GM18951 (cell line): ENCODE measurements around the gene GPR137B.

Experiments used
- POLR2A ChIP-seq: IDR thresholded peaks from 4 replicates; pipeline ENCODE4 v1.6.1; 2011; ENCODE audit warnings: mild to moderate bottlenecking; ENCODE audit not compliant: insufficient read length, insufficient read depth; ENCODE audit errors: extremely low read depth
- in situ Hi-C: fragments of 300-500 bp; cut with MboI; formaldehyde crosslinking; loops from one replicate; pipeline ENCODE4 v1.12.0; 2022; ENCODE audit warnings: low sequenced_read_pairs, mixed read lengths, inconsistent platforms; ENCODE audit not compliant: unreplicated experiment

Gene GPR137B

DNA sequence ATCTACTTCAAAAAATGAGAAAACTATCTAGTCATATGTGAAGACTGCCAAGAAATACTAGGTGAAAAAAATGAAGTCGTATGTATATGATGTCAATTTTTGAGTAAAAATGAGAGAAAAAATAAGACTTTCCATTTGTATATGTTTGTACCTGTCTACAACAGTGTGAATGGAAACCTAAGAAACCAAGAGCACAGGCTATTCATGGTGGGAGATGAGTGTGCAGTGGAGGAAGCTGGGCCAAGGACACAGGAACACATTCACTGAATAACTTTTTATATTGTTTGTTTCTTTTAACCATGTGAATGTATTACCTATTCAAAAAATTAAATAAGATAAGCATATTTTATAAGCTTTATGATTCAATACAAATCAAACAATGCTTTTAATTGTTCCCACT lies 72.4 kb downstream of the GPR137B start:
- no peak for TF ChIP-seq POLR2A
- in situ Hi-C loops = no loop called here

DNA sequence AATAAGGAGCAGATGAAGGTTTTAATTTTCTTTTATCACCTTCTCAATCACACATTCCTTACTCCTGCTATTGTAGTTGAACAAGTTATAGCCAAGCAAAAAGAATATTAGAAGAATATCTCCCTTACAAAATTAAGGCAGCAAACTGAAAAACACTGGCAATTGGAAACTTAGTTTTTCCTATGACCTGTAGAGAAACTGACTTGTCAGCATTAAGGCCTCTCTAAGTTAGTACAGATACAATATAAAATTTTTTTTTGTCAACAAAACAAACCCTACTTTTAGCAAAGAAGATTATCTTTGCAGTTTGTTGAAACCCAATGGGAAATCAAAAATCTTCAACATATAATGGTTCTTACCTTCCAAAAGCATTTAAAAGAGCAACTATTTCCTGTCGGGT lies 78.1 kb downstream of the GPR137B start:
- in situ Hi-C loops = no loop called here

DNA sequence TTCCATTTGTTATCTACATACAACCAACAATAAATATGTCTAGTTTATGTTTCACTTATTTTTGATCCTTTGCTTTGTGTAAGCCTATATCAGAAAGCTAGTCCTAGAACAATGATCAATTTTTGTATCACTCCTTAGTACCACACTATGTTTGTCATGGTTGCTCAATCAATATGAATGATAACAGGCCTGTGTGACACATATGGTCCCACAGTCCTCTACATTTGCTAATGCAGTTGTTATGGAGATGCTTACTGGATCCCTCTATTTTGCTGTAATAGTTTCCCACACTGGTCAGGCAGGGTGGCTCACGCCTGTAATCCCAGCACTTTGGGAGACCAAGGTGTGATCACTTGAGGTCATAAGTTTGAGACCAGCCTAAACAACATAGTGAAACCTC lies 80.3 kb downstream of the GPR137B start:
- no peak for TF ChIP-seq POLR2A
- in situ Hi-C loops = no loop called here

More for the DNA sequence above, 78.1 kb downstream of the GPR137B start:
- TF ChIP-seq POLR2A = no peak

DNA sequence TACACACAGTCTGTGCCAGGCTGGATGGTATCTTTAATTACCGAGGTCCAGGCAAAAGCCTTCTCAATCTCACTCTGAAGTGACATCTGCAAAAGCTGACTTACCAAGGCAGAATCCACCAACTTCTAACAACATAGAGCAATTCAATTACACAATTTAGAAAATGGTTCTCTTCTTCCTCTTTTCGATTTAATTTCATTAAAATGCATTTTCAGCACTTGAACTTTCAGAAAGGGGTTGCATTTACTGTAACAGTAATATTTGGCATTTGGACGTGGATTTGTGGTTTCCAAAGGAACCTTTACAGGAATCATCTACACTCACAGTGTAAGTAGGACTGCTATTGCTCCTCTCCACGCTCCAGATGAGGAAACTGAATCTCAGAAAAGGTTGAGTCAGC lies 86.1 kb downstream of the GPR137B start:
- in situ Hi-C loops = no loop called here
- no peak for TF ChIP-seq POLR2A

DNA sequence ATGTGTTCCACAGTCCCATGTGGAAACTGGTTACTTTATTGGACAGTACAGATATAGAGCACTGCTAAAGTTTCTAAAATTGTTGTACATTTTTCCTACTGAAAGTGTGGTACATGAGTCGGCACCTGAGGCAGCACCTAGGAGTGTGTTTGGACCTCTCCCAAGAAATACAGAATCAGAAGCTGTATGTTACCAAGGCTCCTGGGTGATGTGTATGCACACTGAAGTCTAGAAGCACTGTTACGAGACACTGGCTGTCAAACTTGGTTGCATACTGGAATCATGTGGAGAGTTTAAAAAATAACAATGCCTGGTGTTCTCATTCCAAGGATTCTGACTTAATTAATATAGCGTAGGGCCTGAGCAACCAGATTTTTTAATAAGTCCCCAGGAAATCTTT lies 92.8 kb downstream of the GPR137B start:
- TF ChIP-seq POLR2A = no peak
- in situ Hi-C loops = no loop called here

DNA sequence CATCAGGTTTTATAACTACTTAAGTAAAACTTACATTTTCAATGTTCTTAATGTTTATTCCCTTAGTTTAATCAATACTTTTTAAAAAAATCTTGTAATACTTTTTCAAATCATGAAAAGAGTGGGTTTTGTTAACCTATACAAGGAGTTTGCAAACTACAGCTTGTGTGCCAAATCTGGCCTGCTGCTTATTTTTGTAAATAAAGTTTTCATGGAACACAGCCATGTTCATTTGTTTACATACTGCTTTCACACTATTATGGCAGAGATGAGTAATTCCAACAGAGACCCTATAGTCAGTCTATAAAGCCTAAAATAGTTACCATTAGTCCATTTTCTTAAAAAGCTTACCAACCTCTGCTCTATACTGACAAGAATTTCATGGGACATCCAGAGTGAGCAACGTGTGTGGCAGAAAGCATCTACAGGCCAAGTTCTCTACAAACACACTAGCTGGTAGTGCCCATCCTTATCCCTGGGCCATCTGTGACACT lies 96.8 kb downstream of the GPR137B start:
- in situ Hi-C loops = no loop called here
- TF ChIP-seq POLR2A = no peak

DNA sequence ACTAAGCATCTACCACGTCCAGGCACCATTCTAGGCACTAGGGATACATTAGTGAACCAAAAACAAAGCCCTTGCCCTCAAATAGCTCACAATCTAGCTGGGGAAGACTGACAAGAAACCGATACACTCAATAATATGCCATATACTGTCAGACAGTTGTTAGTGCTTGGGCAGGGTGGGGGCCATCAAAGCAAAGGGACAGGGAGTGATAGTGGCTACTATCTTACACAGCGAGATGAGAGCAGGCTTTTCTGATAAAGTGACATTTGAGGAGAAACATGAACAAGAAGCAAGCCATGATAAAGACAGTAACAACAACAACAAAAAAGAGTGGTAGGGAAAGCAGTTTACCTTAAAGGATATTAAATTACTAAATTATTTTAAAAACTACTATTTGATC lies 98.3 kb downstream of the GPR137B start:
- TF ChIP-seq POLR2A = no peak
- in situ Hi-C loops = no loop called here

DNA sequence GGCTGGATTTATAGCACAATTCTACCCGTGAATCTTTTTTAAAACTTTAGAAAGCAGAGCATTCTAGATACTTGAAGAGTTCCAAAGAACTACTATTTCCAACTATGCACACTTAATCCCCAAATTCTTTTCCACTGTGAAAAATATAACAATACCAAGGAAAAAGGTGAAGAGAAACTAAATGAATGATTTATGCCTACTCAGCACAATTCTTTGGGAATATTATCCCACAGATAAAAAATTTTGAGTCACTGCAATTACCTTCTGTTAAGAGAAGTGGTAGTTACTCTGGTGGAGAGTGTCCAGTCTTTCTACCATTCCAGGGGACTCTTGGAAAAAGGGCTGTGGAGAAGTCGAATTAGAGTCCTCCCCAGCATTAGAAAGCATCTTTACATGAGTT lies 100.2 kb downstream of the GPR137B start:
- in situ Hi-C loops = no loop called here
- TF ChIP-seq POLR2A = no peak

DNA sequence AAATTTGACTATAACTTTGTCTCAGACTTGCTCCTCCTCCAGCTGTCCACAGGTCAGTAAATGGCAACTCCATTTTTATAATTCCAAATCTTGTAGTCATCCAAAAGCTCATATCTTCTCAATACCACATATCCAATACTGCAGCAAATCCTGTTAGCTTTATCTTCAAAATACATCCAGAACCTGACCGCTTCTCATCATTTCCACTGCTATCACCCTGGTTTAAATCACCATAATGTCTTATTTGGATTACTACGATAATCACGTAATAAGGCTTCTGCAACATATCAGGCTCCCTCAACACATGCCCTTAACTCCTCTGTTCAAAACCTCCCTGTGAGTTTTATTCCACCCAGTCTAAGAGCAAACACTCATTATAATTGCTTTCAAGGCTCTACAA lies 104.9 kb downstream of the GPR137B start:
- no peak for TF ChIP-seq POLR2A
- in situ Hi-C loops = no loop called here

DNA sequence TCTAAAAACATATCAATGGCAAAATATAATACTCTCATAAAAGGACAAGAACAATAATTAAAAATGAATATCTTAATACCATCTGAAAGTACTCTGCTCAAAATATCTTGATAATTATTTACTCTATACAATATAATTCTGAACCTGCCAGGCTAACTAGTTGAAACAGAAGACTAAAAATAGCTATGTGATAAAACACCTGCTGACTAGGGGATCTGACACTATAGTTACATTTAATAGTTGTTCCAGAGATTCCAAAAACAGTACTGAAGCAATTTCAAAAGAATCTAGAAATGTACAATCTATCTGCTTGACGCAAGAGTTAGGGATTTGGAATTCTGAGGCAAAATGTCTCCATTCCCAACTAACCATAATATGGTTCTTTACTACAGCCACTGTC lies 109.2 kb downstream of the GPR137B start:
- no peak for TF ChIP-seq POLR2A
- in situ Hi-C loops = no loop called here

DNA sequence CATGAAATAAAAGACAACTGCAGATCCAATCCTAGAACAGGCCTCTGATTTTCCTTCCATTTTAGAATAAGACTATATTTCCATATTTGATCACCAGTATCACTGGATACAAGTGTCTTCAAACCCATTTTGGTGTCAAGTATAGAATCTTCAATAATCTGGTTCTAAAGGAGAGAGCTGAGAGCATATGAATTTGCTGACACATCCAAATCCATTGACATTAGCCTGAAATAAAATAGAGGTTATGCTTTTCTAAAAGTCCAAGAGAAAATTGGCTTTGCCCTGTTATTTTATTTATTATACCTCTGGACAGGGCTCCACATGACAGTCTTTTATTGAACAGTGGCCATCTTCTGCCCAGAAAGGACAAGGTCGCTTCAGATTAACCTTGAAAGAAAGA lies 110.8 kb downstream of the GPR137B start:
- in situ Hi-C loops = no loop called here

DNA sequence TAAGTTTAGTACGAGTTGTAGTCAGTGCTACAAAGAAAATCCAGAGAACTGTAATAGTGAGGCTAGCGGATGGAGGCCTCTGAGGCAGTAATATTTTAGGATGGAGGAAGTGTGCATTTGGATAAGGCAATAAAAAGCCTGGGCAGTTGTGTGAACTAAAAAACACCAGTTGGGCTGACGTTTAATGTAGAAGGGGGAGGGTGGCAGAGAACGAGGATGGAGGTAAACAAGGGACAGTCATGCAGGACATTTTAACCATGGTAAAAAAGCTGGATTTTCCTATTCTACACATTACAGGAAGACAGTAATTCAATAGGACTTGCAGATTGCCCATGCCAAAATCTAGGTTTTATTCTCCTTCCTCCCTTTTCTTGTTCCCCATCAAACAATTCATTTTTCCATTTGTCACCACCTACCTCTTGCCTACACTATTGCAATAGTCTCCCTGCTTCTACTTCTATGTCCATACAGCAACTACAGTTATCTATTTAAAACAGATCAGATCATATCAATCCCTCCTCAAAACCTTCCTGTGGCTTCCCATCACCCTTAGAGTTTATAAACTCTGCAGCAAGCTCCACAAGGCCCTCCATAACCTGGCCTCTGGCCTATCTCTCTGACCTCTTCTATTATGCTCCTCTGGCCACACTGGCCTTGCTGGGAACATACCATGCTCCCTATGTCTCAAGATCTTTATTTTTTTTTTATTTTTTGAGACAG lies 111.7 kb downstream of the GPR137B start:
- no peak for TF ChIP-seq POLR2A
- in situ Hi-C loops = no loop called here

More for the DNA sequence above, 110.8 kb downstream of the GPR137B start:
- no peak for TF ChIP-seq POLR2A

DNA sequence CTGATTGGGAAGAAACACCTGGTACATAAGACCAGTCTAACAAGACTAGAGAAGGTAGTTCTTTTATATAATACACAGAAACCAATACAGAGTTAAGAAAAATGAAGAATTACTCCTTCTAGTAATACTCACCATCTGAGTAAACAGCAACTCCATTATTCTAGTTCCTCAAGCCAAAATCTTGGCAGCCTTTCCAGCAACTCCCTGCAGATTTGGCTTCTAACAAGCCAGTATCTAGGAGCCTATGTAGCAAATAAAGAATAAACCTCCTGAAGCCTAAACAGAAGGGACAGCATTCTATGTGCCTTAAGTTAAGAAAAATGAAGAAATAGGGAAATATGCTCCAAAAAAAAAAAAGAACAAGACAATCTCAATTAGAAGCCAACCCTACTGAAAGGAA lies 114.9 kb downstream of the GPR137B start:
- in situ Hi-C loops = no loop called here
- no peak for TF ChIP-seq POLR2A

DNA sequence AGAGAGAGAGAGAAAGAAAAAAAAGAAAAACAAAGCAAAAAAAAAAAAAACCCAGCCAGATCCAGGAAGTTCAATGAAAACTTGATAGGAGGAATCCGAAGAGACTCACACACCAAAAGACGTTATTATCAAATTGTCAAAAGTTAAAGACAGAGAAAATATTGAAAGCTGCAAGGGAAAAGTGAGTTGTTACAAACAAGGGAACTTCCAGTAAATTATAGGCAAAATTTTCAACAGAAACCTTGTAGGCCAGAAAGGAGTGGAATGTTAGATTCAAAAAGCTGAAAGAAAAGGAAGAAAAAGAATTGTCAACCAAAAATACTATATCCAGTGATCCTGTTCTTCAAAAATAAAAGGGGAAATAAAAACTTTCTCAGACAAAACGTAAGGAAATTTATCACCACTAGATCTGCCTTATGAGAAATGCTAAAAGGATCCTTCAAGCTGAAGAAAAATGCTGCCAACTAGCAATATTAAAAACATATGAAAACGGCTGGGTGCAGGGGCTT lies 115.8 kb downstream of the GPR137B start:
- in situ Hi-C loops = no loop called here
- TF ChIP-seq POLR2A = no peak
